ENCODE data around the gene APBB1IP. TPM values are rescaled to one million over a fixed set of nuclear protein-coding genes. Genes with fewer than 3 reads are reported as not detected.
A peak's percentile ranks its signal among the peaks of the same experiment; 100 is the strongest.

Gene APBB1IP
- total and polyA plus RNA-seq, 8 donors: 1.8 to 50.0 (median 2.4) TPM

- Histone ChIP-seq H3K36me3 (peaks cover 0 to 53% of the 10 kb centered on the region in 2 donors), H3K27ac (peak overlapping the region in 1 of 2 donors; percentile 81), H3K27me3 (no peaks in the 10 kb centered on the region), H3K4me3 (no peak overlapping the region), H3K9me3 (no peaks in the 10 kb centered on the region), H3K4me1 (peaks cover 0 to 41% of the 10 kb centered on the region in 2 donors)
- no peak for TF ChIP-seq CTCF (IDR thresholded peaks at IDR 0.05)
- intact Hi-C loops (cut with DNase I): no loop called here
- DNase-seq (peak in 3 of 4 donors; percentile 57 to 85 (median 67)), ATAC-seq (peak; percentile 88)
These were observed 117.7 kb downstream of the APBB1IP start for GRCh38 chr10:26555719-26556368.

- Histone ChIP-seq H3K27ac (peak overlapping the region in 1 of 2 donors; percentile 81), H3K36me3 (peaks cover 0 to 59% of the 10 kb centered on the region in 2 donors), H3K4me3 (no peak overlapping the region), H3K27me3 (no peaks in the 10 kb centered on the region), H3K4me1 (peaks cover 0 to 41% of the 10 kb centered on the region in 2 donors), H3K9me3 (no peaks in the 10 kb centered on the region)
- peak; percentile 63 to 74 for TF ChIP-seq CTCF (IDR thresholded peaks at IDR 0.05)
- intact Hi-C loops (cut with DNase I): no loop called here
- ATAC-seq (peak; percentile 87), DNase-seq (peak in 2 of 4 donors; percentile 18 to 46)
These were observed 118.9 kb downstream of the APBB1IP start for GRCh38 chr10:26556748-26557640.

GRCh38 chr10:26557641-26558014 lies 119.5 kb downstream of the APBB1IP start:
- Histone ChIP-seq H3K27me3 (no peaks in the 10 kb centered on the region), H3K4me3 (no peak overlapping the region), H3K27ac (no peak overlapping the region), H3K9me3 (no peaks in the 10 kb centered on the region), H3K36me3 (peaks cover 0 to 61% of the 10 kb centered on the region in 2 donors), H3K4me1 (peaks cover 0 to 37% of the 10 kb centered on the region in 2 donors)
- no peak for DNase-seq
- TF ChIP-seq CTCF (IDR thresholded peaks at IDR 0.05): no peak
- ATAC-seq: no peak
- intact Hi-C loops (cut with DNase I): no loop called here

DNA sequence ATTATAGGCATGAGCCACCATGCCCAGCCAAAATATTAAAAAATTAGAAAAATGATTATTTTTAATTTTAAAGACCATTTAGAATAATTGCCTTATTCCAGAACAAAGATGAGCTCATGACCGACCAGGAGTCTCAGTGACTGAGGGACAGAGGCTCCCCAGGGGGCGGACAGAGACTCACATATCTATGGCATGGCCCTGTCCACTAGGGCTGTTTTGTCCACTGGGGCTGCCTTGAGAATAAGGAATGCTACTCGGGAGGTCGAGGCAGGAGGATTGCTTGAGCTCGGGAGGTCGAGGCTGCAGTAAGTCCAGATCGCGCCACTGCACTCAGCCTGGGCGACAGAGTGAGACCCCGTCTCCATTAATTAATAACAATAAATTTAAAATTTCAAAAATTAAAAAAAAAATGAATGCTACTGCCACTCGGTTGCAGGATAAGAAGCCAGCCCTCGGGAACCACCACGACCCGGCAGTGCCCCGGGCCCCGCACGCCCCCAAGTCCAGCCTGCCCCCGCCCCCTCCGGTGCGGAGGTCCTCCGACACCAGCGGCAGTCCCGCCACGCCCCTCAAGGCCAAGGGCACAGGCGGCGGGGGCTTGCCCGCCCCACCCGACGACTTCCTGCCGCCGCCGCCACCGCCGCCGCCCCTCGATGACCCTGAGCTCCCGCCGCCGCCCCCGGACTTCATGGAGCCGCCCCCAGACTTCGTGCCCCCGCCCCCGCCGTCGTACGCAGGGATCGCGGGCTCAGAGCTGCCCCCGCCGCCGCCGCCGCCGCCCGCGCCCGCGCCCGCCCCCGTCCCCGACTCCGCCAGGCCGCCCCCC lies 128.6 kb downstream of the APBB1IP start:
- peak overlapping the region in 1 of 2 donors; percentile 16 for H3K4me3 ChIP-seq
- H3K36me3 ChIP-seq: peaks cover 0 to 84% of the 10 kb centered on the region in 2 donors
- peak in 1 of 4 donors; percentile 77 for DNase-seq
- intact Hi-C loops (cut with DNase I): no loop called here
- TF ChIP-seq CTCF (IDR thresholded peaks at IDR 0.05): no peak
- no peak overlapping the region for H3K27ac ChIP-seq
- no peaks in the 10 kb centered on the region for H3K9me3 ChIP-seq
- no peak for ATAC-seq
- peaks cover 0 to 7% of the 10 kb centered on the region in 2 donors for H3K27me3 ChIP-seq
- no peaks in the 10 kb centered on the region for H3K4me1 ChIP-seq

Measured in left lung (tissue), 10 donors.